Vagina (tissue), 2 donors: ENCODE measurements around the gene PLXDC1.
"Not testable (repeated sequence)": the region's sequence is repeated elsewhere in the genome, so short reads cannot be mapped to it uniquely, and the experiment has no call there.

ENCODE experiments used
- POLR2A ChIP-seq, 2 donors: fragments of 450-650 bp; IDR thresholded peaks; one replicate each; pipeline ENCODE4 v1.6.1; 2017; ENCODE audit warnings: antibody characterized with exemption in 2 of 2, mild to moderate bottlenecking in 2 of 2, moderate library complexity in 2 of 2
- TF ChIP-seq, protein P1 (sequence below), 3 experiments: fragments of 450-650 bp in 2 of 3; fragments of 200-600 bp in 1 of 3; sonication (generic) in 1 of 3; IDR thresholded peaks; one replicate each; pipeline ENCODE4 v1.5.1; 2017 to 2019; ENCODE audit warnings: antibody characterized with exemption in 3 of 3, mild to moderate bottlenecking in 2 of 3, moderate library complexity in 2 of 3

DNA sequence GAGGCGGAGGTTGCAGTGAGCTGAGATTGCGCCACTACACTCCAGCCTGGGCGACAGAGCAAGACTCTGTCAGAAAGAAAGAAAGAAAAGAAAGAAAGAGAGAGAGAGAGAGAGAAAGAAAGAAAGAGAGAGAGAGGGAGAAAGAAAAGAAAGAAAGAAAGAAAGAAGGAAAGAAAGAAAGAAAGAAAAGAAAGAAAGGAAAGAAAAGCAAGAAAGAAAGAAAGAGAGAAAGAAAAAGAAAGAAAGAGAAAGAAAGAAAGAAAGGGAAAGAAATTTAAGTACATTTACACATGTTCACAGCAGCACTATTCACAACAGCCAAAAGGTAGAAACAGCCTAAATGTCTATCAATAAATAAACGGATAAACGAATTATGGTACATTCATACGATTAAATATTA lies 21.9 kb downstream of the PLXDC1 start:
- TF ChIP-seq POLR2A (IDR thresholded peaks at IDR 0.05), result not testable (repeated sequence)
- TF ChIP-seq, protein P1, sequence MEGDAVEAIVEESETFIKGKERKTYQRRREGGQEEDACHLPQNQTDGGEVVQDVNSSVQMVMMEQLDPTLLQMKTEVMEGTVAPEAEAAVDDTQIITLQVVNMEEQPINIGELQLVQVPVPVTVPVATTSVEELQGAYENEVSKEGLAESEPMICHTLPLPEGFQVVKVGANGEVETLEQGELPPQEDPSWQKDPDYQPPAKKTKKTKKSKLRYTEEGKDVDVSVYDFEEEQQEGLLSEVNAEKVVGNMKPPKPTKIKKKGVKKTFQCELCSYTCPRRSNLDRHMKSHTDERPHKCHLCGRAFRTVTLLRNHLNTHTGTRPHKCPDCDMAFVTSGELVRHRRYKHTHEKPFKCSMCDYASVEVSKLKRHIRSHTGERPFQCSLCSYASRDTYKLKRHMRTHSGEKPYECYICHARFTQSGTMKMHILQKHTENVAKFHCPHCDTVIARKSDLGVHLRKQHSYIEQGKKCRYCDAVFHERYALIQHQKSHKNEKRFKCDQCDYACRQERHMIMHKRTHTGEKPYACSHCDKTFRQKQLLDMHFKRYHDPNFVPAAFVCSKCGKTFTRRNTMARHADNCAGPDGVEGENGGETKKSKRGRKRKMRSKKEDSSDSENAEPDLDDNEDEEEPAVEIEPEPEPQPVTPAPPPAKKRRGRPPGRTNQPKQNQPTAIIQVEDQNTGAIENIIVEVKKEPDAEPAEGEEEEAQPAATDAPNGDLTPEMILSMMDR (IDR thresholded peaks at IDR 0.05), result not testable (repeated sequence)
